Measurements from ENCODE around the gene MAP1LC3A. TPM values are rescaled to one million over a fixed set of nuclear protein-coding genes. Genes with fewer than 3 reads are reported as not detected.

MAP1LC3A gene
- total RNA-seq, 1 experiment from 2014 or later: not detected

Other genes with a start within 250 kb of the MAP1LC3A start
- gene ITCH, start 195.4 kb upstream of the MAP1LC3A start, total RNA-seq (2021; ENCODE audit: unreplicated experiment): 78.8 TPM
- 106 TPM for gene DYNLRB1, start 42.3 kb upstream of the MAP1LC3A start, total RNA-seq (2021; ENCODE audit: unreplicated experiment)
- gene PIGU, start 118.4 kb downstream of the MAP1LC3A start, total RNA-seq (2021; ENCODE audit: unreplicated experiment): 25.1 TPM
- gene TP53INP2, start 145.6 kb downstream of the MAP1LC3A start, total RNA-seq (2021; ENCODE audit: unreplicated experiment): 7.1 TPM